DOHH2 (cell line): ENCODE measurements around the gene HPSE2.

ENCODE experiments used
- H3F3A ChIP-seq: fragments of 200-600 bp; sonication (generic), shearing (Covaris generic); 2 replicates; pipeline ENCODE4 v1.6.0; 2016; ENCODE audit warnings: antibody characterized with exemption, mild to moderate bottlenecking; ENCODE audit not compliant: control insufficient read depth, insufficient read depth
- H3K27ac ChIP-seq: fragments of 200-600 bp; sonication (generic); 2 replicates; pipeline ENCODE4 v1.5.1; 2014; ENCODE audit warnings: low read depth, mild to moderate bottlenecking, low read length, moderate library complexity
- H3K27me3 ChIP-seq: fragments of 200-600 bp; sonication (generic); 2 replicates; pipeline ENCODE4 v1.6.1; 2014; ENCODE audit warnings: mild to moderate bottlenecking, low read length, mixed read lengths; ENCODE audit not compliant: control insufficient read depth
- H3K36me3 ChIP-seq: fragments of 200-600 bp; sonication (generic); 2 replicates; pipeline ENCODE4 v1.6.1; 2014; ENCODE audit warnings: mild to moderate bottlenecking, low read length, moderate library complexity, mixed read lengths; ENCODE audit not compliant: control insufficient read depth
- H3K4me1 ChIP-seq: fragments of 200-600 bp; sonication (generic); 2 replicates; pipeline ENCODE4 v1.6.1; 2014; ENCODE audit warnings: mild to moderate bottlenecking, low read length, mixed read lengths; ENCODE audit not compliant: control insufficient read depth
- H3K4me2 ChIP-seq: fragments of 200-600 bp; sonication (generic); 2 replicates; pipeline ENCODE4 v1.6.0; 2014; ENCODE audit warnings: mild to moderate bottlenecking, low read length, moderate library complexity
- H3K4me3 ChIP-seq: fragments of 200-600 bp; sonication (generic); 2 replicates; pipeline ENCODE4 v1.5.1; 2014; ENCODE audit warnings: mild to moderate bottlenecking, low read length, mixed read lengths
- H3K79me2 ChIP-seq: fragments of 200-600 bp; sonication (generic); 2 replicates; pipeline ENCODE4 v1.6.1; 2014; ENCODE audit warnings: mild to moderate bottlenecking, low read length, mixed read lengths; ENCODE audit not compliant: control insufficient read depth
- H3K9me2 ChIP-seq: fragments of 200-600 bp; sonication (generic); replicated peaks from 2 replicates; pipeline ENCODE4 v1.6.1; 2014; ENCODE audit warnings: mild to moderate bottlenecking, low read length, mixed read lengths; ENCODE audit not compliant: control insufficient read depth
- H3K9me3 ChIP-seq: fragments of 200-600 bp; sonication (generic); 2 replicates; pipeline ENCODE4 v1.6.1; 2014; ENCODE audit warnings: antibody characterized with exemption, low read length, mixed read lengths; ENCODE audit not compliant: control insufficient read depth, insufficient read depth
- H4K20me1 ChIP-seq: fragments of 200-600 bp; sonication (generic); 2 replicates; pipeline ENCODE4 v1.6.0; 2014; ENCODE audit warnings: low read depth, mild to moderate bottlenecking, antibody characterized with exemption, low read length, moderate library complexity; ENCODE audit not compliant: control insufficient read depth, insufficient read depth
- EZH2phosphoT487 ChIP-seq: fragments of 200-600 bp; sonication (generic); IDR thresholded peaks from 2 replicates; pipeline ENCODE4 v1.6.1; 2017; ENCODE audit warnings: borderline replicate concordance, mild to moderate bottlenecking, antibody characterized with exemption, low read length, moderate library complexity, mixed read lengths
- TF ChIP-seq, protein P1 (sequence below): fragments of 200-600 bp; sonication (generic); IDR thresholded peaks from one replicate; pipeline ENCODE4 v1.5.1; 2014; ENCODE audit warnings: antibody characterized with exemption, mild to moderate bottlenecking, low read depth, low read length; ENCODE audit not compliant: poor library complexity, severe bottlenecking

Gene HPSE2

DNA sequence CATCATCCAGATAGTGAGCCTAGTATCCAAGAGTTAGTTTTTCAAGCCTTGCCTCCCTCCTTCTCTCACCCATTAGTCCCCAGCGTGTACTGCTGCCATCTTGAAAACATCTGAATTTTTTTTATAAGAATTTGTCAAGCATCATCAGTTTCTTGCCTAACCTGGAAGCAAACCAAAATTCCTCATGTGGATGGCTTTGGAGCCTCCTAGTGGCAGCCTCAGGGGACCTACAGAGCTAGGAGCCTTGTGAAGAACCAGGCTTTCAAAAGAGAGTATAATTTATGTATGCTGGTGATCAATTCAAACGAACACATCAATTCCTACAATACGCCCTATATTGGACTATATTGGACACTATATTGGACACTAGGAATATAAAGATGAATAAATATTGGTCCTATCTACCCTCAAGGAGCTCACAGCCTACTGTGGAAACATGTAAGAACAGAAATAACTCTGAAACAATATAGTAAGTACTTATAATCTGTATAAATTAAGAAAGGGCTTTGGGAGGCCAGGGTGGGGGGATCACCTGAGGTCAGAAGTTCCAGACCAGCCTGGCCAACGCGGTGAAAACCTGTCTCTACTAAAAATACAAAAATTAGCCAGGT, 63.4 kb downstream of the HPSE2 start:
- Histone ChIP-seq H3K4me1 (no peaks in the 10 kb centered on the region), H3K27ac (no peak overlapping the region), H3K27me3 (no peaks in the 10 kb centered on the region; the same call in 1 of the 2 replicates), H4K20me1 (no peaks in the 10 kb centered on the region), H3K4me3 (no peak overlapping the region), H3K9me3 (no peaks in the 10 kb centered on the region), H3K9me2 (no peaks in the 10 kb centered on the region), H3F3A (no peaks in the 10 kb centered on the region), H3K79me2 (no peaks in the 10 kb centered on the region), H3K4me2 (no peak overlapping the region), H3K36me3 (no peaks in the 10 kb centered on the region)
- TF ChIP-seq, protein P1, sequence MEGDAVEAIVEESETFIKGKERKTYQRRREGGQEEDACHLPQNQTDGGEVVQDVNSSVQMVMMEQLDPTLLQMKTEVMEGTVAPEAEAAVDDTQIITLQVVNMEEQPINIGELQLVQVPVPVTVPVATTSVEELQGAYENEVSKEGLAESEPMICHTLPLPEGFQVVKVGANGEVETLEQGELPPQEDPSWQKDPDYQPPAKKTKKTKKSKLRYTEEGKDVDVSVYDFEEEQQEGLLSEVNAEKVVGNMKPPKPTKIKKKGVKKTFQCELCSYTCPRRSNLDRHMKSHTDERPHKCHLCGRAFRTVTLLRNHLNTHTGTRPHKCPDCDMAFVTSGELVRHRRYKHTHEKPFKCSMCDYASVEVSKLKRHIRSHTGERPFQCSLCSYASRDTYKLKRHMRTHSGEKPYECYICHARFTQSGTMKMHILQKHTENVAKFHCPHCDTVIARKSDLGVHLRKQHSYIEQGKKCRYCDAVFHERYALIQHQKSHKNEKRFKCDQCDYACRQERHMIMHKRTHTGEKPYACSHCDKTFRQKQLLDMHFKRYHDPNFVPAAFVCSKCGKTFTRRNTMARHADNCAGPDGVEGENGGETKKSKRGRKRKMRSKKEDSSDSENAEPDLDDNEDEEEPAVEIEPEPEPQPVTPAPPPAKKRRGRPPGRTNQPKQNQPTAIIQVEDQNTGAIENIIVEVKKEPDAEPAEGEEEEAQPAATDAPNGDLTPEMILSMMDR = peak; percentile 37
- TF ChIP-seq EZH2phosphoT487 = no peak

DNA sequence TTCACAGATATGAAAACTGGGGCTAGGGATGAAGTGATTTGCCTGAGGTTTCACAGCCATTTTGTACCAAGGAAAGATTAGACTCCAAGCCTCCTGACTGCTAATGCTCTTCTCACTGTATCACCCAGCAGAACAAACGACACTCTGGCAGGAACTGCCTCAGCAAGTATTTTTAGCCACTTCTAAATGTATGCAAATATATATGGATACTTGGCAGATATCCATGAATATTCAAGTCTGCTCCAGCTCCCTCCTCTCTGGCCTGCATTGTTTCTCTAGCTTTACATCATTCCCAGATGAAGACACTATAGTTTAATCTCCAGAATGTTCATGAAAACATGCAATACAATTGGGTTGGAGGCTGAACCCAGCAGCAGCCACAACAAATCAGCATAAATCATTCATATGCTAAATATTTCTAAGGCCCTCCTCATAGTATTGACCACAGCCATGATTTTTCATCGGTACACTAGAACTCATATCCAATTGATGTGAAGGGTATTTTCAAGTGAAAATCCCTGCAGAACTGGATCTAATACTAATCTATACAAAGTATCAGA, 65.5 kb downstream of the HPSE2 start:
- TF ChIP-seq EZH2phosphoT487 = no peak
- TF ChIP-seq, protein P1 = no peak

DNA sequence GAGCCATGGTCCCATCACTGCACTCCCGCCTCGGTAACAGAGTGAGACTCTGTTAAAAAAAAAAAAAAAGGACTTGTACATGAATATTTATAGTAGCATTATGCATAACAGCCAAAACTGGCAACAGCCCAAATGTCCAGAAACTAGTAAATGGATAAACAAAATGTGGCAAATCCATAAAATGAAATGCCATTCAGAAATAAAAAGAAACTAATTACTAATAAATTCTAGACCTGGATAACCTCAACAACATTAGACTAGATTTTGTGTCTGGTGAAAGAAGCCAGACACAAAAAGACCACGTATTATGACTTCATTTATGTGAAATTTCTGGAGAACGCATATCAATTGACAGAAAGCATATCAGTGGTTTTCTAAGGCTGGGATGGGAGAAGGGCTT, 74.5 kb downstream of the HPSE2 start:
- TF ChIP-seq, protein P1 = no peak
- TF ChIP-seq EZH2phosphoT487 = no peak
- Histone ChIP-seq H3K27me3 (no peaks in the 10 kb centered on the region), H3K9me2 (no peaks in the 10 kb centered on the region), H3K4me3 (no peak overlapping the region), H3K4me1 (no peaks in the 10 kb centered on the region), H3F3A (no peaks in the 10 kb centered on the region), H3K27ac (no peak overlapping the region), H3K4me2 (no peak overlapping the region), H4K20me1 (no peaks in the 10 kb centered on the region), H3K79me2 (no peaks in the 10 kb centered on the region), H3K36me3 (no peaks in the 10 kb centered on the region), H3K9me3 (no peaks in the 10 kb centered on the region)

More for the DNA sequence above, 65.5 kb downstream of the HPSE2 start:
- no peaks in the 10 kb centered on the region for H3K4me1 ChIP-seq
- H4K20me1 ChIP-seq = no peaks in the 10 kb centered on the region
- H3K4me3 ChIP-seq = no peak overlapping the region
- no peaks in the 10 kb centered on the region for H3K9me3 ChIP-seq
- no peaks in the 10 kb centered on the region for H3K9me2 ChIP-seq
- H3K4me2 ChIP-seq = no peak overlapping the region
- no peaks in the 10 kb centered on the region; the same call in 1 of the 2 replicates for H3K27me3 ChIP-seq
- H3K36me3 ChIP-seq = no peaks in the 10 kb centered on the region
- no peak overlapping the region for H3K27ac ChIP-seq
- H3F3A ChIP-seq = no peaks in the 10 kb centered on the region
- no peaks in the 10 kb centered on the region for H3K79me2 ChIP-seq
